ENCODE data around the gene CNDP2.

The CNDP2 gene

GRCh38 chr18:74571895-74572680, 75.9 kb downstream of the CNDP2 start:
- DNase-seq (ENCODE audit: low spot score), result no peak

- no peak for DNase-seq (ENCODE audit: low spot score)
Observed at GRCh38 chr18:74573053-74573452, 76.9 kb downstream of the CNDP2 start.
